HUES6 (cell line): ENCODE data around the gene XRCC6.
"Not testable (repeated sequence)": the region's sequence is repeated elsewhere in the genome, so short reads cannot be mapped to it uniquely, and the experiment has no call there.

Source experiments
- H3K27ac ChIP-seq: 2 replicates; pipeline ENCODE4 v1.7.0; 2013; ENCODE audit warnings: low read depth, mild to moderate bottlenecking, low read length, inconsistent platforms
- H3K27me3 ChIP-seq: 2 replicates; pipeline ENCODE4 v1.6.1; 2013; ENCODE audit warnings: low read length; ENCODE audit not compliant: control insufficient read depth, insufficient read depth
- H3K36me3 ChIP-seq: 2 replicates; pipeline ENCODE4 v1.6.1; 2013; ENCODE audit warnings: low read length; ENCODE audit not compliant: control insufficient read depth, insufficient read depth
- H3K4me1 ChIP-seq: 2 replicates; pipeline ENCODE4 v1.6.1; 2013; ENCODE audit warnings: low read length; ENCODE audit not compliant: control insufficient read depth, insufficient read depth
- H3K4me3 ChIP-seq: 2 replicates; pipeline ENCODE4 v1.5.1; 2013; ENCODE audit warnings: low read depth, low read length
- H3K9ac ChIP-seq: one replicate; pipeline ENCODE4 v1.6.1; 2013; ENCODE audit warnings: mild to moderate bottlenecking, low read length
- H3K9me3 ChIP-seq: 2 replicates; pipeline ENCODE4 v1.6.1; 2013; ENCODE audit warnings: low read depth, low read length; ENCODE audit not compliant: control insufficient read depth, insufficient read depth

XRCC6 gene

GRCh38 chr22:41668971-41669911 lies 48.1 kb downstream of the XRCC6 start:
- no peak overlapping the region for H3K9ac ChIP-seq
- H3K27me3 ChIP-seq: no peaks in the 10 kb centered on the region
- H3K4me1 ChIP-seq: 0 out of 2 replicates have a peak, but pooled peaks cover 2% of the 10 kb centered on the region
- no peaks in the 10 kb centered on the region for H3K9me3 ChIP-seq
- no peak overlapping the region for H3K27ac ChIP-seq
- peaks cover 28% of the 10 kb centered on the region for H3K36me3 ChIP-seq
- H3K4me3 ChIP-seq: no peak overlapping the region

DNA sequence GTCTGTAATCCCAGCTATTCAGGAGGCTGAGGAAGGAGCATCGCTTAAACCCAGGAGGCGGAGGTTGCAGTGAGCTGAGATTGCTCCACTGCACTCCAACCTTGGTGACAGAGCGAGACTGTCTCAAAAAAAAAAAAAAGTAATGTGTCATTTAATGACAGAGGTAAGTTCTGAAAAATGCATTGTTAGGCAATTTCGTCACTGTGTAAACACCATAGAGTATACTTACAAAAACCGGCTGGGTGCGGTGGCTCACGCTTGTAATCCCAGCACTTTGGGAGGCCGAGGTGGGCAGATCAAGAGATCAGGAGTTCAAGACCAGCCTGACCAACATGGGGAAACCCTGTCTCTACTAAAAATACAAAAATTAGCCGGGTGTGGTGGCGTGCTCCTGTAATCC lies 51.0 kb downstream of the XRCC6 start:
- H3K4me1 ChIP-seq, H3K9ac ChIP-seq, H3K4me3 ChIP-seq, H3K27me3 ChIP-seq, H3K27ac ChIP-seq, H3K9me3 ChIP-seq: not testable (repeated sequence)
- peaks cover 40% of the 10 kb centered on the region for H3K36me3 ChIP-seq

DNA sequence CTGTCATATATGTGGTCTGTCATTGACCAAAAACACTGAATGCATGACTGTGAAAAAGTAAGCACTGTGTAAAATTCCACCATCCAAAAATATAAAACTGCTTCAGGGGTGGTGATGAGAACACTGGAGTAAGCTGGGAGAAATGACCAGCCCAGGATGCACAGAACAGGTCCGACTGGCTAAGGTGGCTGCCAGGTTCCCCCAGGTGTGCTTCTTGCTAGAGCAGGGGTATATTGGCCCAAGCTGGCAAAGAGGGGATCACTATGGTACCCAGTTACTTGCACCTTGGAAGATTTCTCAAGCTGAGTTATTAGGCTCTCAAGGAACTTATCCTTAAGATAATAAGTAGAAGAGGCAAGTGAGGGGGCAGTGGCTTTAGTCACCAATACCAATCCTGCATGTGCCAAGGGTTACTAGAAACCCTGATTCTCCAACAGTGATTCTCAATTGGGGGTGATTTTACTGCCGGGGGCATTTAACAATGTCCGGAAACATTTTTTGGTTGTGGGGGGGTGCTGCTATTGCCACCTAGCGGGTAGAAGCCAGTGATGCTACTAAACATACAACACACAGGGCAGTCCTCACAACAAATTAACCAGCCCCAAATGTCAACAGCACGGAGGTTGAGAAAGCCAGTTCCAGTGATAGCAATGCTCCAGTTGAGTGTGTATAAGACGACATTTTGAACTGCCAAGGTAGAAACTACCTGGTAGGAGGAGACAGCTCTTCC lies 51.9 kb downstream of the XRCC6 start:
- H3K4me1 ChIP-seq: no peaks in the 10 kb centered on the region
- no peak overlapping the region for H3K9ac ChIP-seq
- no peak overlapping the region for H3K4me3 ChIP-seq
- H3K27ac ChIP-seq: no peak overlapping the region
- H3K36me3 ChIP-seq: peaks cover 47% of the 10 kb centered on the region
- no peaks in the 10 kb centered on the region for H3K27me3 ChIP-seq
- no peaks in the 10 kb centered on the region for H3K9me3 ChIP-seq

GRCh38 chr22:41674846-41675340 lies 53.8 kb downstream of the XRCC6 start:
- no peaks in the 10 kb centered on the region for H3K9me3 ChIP-seq
- H3K4me1 ChIP-seq: no peaks in the 10 kb centered on the region
- no peaks in the 10 kb centered on the region for H3K27me3 ChIP-seq
- H3K9ac ChIP-seq: no peak overlapping the region
- no peak overlapping the region for H3K4me3 ChIP-seq
- peaks cover 61% of the 10 kb centered on the region for H3K36me3 ChIP-seq
- H3K27ac ChIP-seq: no peak overlapping the region

GRCh38 chr22:41676134-41676533 lies 55.0 kb downstream of the XRCC6 start:
- no peaks in the 10 kb centered on the region for H3K4me1 ChIP-seq
- H3K9me3 ChIP-seq: no peaks in the 10 kb centered on the region
- no peaks in the 10 kb centered on the region for H3K27me3 ChIP-seq
- no peak overlapping the region for H3K4me3 ChIP-seq
- peaks cover 71% of the 10 kb centered on the region for H3K36me3 ChIP-seq
- no peak overlapping the region for H3K27ac ChIP-seq
- no peak overlapping the region for H3K9ac ChIP-seq

DNA sequence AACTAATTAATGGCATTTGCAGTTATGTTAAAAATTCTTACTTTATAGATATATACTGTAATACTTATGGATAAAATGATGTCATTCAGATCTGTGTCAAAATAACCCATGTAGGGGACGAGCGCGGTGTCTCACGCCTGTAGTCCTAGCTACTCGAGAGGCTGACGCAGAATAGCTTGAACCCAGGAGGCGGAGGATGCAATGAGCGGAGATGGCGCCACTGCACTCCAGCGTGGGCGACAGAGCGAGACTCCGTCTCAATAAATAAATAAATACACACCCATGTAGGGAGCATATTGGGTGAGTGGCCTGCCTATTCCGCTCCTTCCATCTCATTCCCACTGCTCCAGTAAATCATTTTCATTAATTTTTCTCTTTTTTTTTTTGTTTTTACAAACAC lies 60.5 kb downstream of the XRCC6 start:
- Histone ChIP-seq H3K9me3 (no peaks in the 10 kb centered on the region), H3K9ac (no peak overlapping the region), H3K36me3 (peaks cover 36% of the 10 kb centered on the region), H3K4me1 (no peaks in the 10 kb centered on the region), H3K27me3 (no peaks in the 10 kb centered on the region), H3K4me3 (peak overlapping the region; percentile 81), H3K27ac (no peak overlapping the region)

DNA sequence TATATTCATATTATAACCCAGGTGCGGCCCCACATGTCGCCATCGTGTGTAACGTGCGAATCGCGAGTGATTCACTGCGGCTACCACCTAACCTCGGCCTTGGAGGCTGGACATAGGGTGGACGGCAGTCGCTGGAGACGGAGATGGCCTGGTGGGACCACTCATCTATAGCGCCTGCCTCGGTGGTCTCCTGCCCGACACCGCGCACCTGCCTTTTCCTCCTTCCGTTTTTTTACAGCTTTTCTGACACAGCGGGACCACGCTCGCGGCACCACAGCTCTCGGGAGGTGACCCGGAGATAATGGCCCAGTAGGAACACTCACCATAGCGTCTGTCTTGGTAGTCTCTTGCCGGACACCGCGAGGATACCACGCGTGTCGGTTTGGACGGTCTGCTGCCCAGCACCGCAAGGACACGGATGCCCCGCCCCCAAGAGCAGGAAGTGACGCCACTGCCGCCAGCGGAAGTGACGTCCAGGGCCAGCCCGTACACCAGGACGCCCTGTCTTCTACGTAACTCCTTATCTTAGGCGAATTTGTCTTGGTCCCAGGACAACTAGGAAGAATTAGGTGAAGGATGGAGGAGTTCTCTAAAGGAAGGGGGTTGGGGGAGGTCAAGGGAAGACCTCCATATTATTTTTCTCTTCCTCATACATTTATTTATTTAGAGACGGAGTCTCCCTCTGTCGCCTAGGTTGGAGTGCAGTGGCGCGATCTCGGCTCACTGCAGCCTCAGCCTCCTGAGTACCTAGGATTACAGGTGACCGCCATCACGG lies 61.1 kb downstream of the XRCC6 start:
- peak overlapping the region; percentile 43; the same call in 1 of the 2 replicates for H3K27ac ChIP-seq
- H3K9ac ChIP-seq: peak overlapping the region; percentile 79
- H3K36me3 ChIP-seq: peaks cover 32% of the 10 kb centered on the region
- no peaks in the 10 kb centered on the region for H3K4me1 ChIP-seq
- peak overlapping the region; percentile 81 for H3K4me3 ChIP-seq
- H3K9me3 ChIP-seq: no peaks in the 10 kb centered on the region
- H3K27me3 ChIP-seq: no peaks in the 10 kb centered on the region

DNA sequence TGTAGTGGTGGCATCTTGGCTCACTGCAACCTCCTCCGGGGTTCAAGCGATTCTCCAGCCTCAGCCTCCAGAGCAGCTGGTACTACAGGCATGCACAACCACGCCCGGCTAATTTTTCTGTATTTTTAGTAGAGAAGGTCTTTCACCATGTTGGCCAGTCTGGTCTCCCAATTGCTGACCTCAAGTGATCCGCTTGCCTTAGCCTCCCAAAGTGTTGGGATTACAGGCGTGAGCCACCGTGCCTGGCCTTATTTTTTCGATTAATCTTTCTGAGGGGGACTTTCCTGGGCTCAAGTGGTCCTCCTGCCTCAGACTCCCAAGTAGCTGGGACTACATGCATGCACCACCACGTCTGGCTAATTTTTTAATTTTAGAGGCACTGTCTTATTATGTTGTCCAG lies 62.0 kb downstream of the XRCC6 start:
- peak overlapping the region; percentile 79 for H3K9ac ChIP-seq
- H3K27me3 ChIP-seq: no peaks in the 10 kb centered on the region
- H3K4me1 ChIP-seq: 0 out of 2 replicates have a peak, but pooled peaks cover 5% of the 10 kb centered on the region
- H3K4me3 ChIP-seq: peak overlapping the region; percentile 81
- peaks cover 26% of the 10 kb centered on the region for H3K36me3 ChIP-seq
- H3K9me3 ChIP-seq: no peaks in the 10 kb centered on the region
- peak overlapping the region; percentile 43; the same call in 1 of the 2 replicates for H3K27ac ChIP-seq

DNA sequence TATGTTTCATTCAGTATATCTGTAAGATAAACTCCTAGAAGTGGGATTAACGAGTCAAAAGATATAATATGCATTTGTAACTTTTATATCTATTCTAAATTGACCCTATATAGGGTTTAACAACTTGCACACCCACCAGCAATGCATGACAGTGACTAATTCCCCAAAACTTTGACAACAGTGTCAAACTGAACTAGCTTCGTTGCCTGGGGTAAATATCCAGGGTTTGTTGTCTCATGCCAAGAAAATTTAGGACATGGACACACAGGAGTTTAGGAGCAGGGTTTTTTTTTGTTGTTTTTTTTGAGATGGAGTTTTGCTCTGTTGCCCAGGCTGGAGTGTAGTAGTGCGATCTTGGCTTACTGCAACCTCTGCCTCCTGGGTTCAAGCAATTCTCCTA lies 62.5 kb downstream of the XRCC6 start:
- Histone ChIP-seq H3K4me3 (no peak overlapping the region), H3K4me1 (0 out of 2 replicates have a peak, but pooled peaks cover 5% of the 10 kb centered on the region), H3K9ac (no peak overlapping the region), H3K36me3 (peaks cover 20% of the 10 kb centered on the region), H3K27ac (no peak overlapping the region), H3K27me3 (no peaks in the 10 kb centered on the region), H3K9me3 (no peaks in the 10 kb centered on the region)

- no peaks in the 10 kb centered on the region for H3K9me3 ChIP-seq
Observed at GRCh38 chr22:41684194-41684593, 63.1 kb downstream of the XRCC6 start.

More at GRCh38 chr22:41684194-41684593, 63.1 kb downstream of the XRCC6 start:
- Histone ChIP-seq H3K27ac (no peak overlapping the region), H3K4me3 (no peak overlapping the region), H3K9ac (no peak overlapping the region), H3K36me3 (peaks cover 17% of the 10 kb centered on the region), H3K4me1 (0 out of 2 replicates have a peak, but pooled peaks cover 5% of the 10 kb centered on the region), H3K27me3 (no peaks in the 10 kb centered on the region)
